ENCODE results near the gene SMARCB1.

SMARCB1 gene

DNA sequence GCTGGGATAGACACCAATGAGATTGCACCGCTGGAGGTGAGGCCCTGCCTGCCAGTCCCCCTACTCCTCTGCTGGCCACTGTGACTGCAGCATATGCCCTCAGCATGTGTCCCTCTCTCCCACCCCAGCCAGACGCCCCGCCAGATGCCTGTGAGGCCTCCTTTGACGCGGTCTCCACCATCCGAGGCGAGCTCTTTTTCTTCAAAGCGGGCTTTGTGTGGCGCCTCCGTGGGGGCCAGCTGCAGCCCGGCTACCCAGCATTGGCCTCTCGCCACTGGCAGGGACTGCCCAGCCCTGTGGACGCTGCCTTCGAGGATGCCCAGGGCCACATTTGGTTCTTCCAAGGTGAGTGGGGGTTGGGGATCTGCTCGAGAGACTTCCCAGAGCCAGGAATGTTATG lies 5.7 kb upstream of the SMARCB1 start:
- no peak for DNase-seq

DNA sequence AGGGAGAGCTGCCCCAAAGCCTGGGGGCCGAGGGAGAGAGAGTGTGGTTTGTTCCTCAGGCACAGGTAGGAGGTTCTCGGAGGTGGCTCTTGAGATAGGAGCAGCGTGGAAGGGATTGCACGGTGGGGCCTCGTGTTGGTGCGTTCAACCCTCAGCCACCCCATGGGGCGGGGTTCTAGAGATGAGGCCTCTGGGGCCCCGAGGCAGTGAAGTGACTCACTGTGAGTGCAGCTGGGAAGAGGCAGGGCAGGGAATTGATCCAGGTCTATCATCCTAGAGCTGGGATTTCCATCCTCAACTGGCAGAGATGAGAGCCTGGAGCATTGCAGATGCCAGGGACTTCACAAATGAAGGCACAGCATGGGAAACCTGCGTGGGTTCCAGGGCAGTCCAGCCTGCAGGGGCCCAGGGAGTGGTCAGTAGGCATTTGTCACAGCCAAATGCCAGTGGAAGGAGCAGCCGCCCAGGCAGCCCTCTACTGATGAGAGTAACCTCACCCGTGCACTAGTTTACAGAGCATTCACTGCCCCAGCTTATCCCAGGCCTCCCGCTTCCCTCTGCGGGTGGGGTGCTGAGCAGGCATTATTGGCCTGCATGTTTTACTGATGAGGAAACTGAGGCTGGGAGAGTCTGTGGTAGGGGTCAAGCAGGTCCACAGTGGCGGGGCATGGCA lies 5.1 kb upstream of the SMARCB1 start:
- DNase-seq: no peak

DNA sequence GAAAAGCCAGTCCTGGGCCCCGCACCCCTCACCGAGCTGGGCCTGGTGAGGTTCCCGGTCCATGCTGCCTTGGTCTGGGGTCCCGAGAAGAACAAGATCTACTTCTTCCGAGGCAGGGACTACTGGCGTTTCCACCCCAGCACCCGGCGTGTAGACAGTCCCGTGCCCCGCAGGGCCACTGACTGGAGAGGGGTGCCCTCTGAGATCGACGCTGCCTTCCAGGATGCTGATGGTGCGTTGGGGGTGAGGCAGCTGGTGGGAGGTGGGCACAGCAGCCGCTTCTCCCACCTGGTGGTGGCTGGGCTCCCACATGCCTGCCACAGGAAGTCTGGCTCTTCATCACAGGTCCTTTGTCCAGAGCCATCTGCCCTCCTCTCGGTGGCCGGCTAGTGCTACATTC lies 4.5 kb upstream of the SMARCB1 start:
- no peak for DNase-seq

GRCh38 chr22:23782703-23783102 lies 4.1 kb upstream of the SMARCB1 start:
- no peak for DNase-seq

GRCh38 chr22:23783265-23784150 lies 3.3 kb upstream of the SMARCB1 start:
- no peak for DNase-seq

GRCh38 chr22:23784215-23784732 lies 2.5 kb upstream of the SMARCB1 start:
- DNase-seq: no peak

DNA sequence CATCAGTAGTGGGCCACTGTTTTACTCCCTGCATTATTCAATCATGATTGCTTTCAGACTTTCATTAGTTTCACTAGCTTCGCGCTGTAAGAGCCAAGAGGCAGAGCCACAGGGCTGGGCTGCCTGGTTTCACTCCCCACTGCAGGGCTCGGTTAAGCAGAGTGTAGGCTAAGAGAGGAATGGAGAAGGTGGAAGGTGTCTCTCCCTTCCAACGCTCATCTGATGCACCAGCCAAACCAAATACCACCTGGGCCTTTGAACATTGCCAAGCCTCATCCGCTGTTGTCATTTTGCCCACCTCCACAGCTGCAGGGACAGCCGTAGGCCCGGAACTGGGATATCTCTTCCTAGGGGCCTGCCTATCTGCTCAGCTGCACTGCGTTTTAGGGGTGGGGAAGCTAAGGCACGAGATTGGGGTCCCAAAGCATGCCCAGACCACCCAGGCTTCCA lies 480 bp upstream of the SMARCB1 start:
- DNase-seq: no peak

GRCh38 chr22:23787600-23787896 lies 782 bp downstream of the SMARCB1 start:
- DNase-seq: no peak

DNA sequence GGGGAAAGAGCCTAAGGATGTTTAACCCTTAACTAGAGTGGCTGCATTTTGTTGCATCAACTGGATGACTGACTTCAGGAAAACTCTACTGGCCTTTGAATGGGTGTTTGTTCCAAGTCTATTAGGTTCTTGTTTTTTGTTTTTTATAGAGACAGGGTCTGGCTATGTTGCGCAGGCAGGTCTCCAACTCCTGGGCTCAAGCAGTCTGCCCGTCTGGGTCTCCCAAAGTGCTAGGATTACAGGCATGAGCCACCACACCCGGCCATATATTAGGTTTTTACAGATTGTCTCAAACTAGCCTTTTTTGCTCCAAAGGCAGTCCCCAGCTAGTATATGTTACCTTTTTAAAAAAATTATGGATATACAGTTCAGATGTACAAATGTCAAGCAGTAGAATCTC lies 1.1 kb downstream of the SMARCB1 start:
- no peak for DNase-seq

- peak in 1 of 2 experiments; percentile 24 for DNase-seq
Measured at GRCh38 chr22:23789121-23789520, 2.4 kb downstream of the SMARCB1 start.

DNA sequence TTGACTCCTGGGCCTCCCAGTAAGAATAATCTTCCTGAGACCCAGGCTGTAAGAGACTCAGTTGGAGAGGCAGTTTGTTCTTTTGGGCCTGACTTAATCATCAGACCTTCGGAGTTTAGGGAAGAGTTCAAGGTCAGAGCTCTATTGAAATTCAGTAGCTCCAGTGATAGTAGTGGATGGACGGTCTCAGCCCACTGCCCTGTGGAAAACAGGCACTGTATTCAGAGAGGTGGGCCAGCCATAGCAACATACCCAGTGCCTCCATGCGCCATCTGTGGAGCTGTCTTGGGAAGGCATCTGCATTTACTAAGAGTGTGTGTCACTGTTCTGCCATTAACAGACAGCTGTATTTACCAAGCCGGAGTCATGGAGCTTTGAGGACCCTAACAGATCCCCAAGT lies 2.9 kb downstream of the SMARCB1 start:
- DNase-seq: peak; percentile 30 to 31

DNA sequence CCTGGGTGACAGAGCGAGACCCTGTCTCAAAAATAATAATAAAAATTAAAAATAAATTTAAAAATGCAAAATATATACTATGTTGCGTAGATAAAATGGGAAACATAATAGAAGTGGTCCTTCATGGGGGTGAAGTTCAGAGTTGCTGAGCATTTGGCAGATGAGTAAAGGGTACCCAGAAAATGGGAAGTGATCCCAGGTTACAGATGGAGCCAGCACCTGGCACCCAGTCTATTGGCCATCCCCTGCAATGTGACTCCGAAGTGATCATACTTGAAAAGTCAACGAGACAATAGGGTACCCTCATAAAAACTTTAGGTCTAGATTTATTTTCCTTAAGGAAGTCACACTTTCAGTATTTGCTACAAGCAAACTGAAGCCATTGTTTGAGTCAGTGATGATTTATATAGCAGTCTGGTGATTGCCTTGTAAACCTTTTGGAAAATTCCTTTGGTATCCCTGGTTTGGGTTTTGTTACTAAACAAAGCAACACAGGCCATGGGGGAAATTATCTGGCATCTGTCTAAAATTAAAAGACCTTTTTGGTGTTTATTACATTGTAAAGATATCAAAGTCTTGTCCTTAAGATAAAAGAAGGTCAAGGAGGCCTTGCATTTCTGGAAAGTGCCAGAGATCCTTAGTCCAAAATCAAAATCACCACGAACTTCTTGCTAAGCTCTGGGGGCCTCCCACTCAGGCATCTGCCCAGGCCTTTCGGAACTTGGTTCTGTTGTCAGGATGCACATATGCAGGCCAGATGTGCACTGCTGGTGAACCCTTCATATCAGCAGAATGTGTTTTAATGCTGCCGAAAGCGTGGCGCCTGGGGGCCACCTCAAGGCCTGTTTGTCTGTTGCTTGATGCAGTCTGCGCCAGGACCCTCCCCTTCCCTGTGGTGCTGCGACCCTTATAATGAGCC lies 4.3 kb downstream of the SMARCB1 start:
- DNase-seq: no peak

DNA sequence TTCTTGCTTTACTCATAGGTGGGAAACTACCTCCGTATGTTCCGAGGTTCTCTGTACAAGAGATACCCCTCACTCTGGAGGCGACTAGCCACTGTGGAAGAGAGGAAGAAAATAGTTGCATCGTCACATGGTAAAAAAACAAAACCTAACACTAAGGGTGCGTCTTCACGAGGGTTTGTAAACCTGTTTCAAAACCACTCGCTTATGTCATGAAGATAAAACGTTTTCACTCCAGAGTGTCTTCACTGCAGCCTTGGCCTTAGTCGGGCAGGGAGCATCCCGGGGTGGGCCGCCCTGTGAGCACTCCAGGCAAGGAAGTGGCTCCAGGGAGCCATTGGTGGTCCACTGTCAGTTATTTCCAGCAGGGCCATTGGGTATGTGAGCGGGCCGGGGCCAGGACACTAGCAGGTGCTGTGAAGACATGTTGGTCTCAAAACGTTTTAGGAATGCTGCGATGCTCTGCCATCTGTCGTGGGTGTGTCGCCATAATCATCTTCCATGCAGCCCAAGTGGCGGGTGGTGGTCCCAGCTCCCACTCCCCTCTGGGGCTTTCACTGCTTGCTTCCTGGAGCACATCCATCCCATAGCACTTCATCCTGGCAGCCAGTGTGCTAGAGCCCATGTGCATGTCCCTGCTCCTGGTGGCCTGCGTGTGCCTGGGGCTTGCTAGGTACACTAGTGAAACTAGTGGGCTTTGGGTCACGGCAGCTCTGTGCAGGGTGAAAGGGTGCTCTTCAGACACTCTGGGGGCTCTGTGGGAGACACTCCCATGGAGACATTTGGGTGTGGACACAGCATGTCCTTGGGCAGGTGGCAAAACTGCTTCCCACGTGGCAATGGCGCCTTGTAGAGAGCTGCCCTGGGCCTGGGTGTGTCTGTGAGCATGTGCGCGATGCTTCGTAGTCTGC lies 5.2 kb downstream of the SMARCB1 start:
- DNase-seq: no peak

- no peak for DNase-seq
Measured at GRCh38 chr22:23793326-23793725, 6.6 kb downstream of the SMARCB1 start.

DNA sequence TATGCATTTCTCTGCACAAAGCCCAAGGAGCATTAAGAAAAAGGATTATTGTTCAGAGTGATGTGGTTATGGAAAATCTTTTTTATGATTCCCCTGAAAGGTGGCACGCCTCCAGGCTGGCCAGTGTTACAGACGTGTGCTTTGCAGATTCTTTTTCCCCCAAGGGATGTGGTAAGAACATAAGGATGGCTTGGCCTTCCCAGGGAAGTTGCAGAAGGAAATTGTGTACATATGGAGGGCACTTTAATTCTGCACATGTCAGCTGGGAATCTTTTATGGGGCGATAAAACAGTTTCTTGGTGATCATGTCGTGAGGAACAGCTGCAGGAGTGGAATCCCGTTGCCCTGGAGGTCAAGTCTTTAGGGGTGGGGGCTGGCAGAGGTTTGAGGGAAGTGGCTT lies 9.7 kb downstream of the SMARCB1 start:
- DNase-seq: peak in 1 of 2 experiments; percentile 51

- no peak for DNase-seq
Measured at GRCh38 chr22:23800297-23801237, 13.8 kb downstream of the SMARCB1 start.

DNA sequence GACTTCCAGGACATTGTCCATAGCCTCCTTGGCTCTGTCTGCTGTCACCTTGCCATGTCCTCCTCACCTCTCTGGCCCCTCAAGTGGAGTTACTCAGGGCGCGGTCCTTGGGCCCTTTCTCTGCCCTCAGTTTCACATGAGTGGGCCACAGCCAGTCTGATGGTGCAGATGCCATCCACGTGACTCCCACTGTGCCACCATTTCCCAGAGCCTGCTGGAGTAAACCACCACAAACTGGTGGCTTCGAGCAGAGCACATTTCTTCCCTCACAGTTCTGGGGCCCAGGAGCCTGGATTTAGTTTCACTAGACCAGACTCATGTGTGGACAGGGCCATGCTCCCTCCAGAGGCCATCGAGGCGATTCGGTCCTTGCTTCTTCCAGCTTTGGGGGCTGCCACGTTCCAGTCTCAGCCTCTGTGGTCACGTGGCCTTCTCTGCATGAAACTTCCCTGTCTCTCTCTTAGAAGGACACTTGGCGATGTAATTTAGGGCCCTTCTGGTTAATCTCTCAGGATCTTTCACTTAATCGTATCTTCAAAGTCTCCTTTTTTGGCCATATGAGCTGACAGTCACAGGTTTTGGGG lies 14.6 kb downstream of the SMARCB1 start:
- no peak for DNase-seq

DNA sequence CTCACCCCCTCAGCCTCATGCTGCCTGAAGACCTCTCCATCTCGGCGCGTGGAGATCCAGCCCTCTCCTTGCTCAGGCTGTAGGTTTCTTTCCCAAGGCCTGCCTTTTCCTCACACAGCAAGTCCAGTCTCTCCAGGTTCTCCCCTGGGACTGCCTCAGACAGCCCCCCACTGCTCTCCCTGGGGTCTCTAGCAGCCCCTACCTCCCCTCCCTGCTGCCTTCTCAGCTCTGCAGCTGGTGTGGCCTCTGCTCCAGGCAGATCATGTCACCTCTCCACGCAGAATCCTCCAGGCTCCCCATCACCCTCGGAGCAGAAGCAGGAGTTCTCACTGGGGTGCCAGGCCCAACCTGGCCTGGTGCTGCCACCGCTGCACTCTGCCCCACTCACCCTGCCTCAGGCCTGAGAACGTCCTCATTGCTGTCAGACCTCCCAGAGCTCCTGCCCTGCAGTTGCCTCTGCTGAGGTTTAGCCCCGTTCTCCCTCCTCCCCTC lies 15.2 kb downstream of the SMARCB1 start:
- DNase-seq: no peak

DNA sequence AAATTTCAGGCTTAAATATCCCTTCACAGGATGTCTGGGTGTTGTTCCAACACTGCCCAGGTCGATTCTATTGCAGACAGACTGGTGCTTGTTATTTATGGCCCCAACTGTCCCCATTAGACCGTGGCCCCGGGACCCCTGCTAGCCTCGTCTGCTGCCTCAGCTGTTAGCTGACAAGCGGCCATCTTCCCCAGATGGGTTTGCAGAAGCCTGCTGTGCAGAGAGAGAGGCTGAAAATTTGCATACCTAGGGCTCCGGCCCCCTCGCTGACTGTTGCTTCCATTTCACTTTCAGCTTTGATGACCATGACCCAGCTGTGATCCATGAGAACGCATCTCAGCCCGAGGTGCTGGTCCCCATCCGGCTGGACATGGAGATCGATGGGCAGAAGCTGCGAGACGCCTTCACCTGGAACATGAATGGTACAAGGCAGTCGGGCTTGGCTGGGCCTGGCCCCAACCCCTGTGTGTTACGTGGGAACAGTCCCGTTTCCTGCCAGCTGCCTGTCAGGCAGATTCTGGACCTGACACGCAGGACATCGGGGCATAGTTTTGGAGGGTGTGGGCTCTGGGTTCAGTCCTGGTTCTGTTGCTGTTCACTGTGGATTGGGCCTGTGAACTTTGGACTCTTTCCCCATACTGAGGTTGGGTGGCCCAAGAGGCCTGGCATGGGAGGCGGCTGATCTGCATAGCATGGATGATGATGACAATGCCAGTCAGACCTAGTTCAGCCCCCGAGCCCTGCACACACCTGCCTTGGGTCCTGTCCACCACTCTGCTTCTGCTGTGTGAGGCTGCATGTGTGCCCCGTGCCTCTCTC lies 16.4 kb downstream of the SMARCB1 start:
- no peak for DNase-seq
